Right renal pelvis (tissue), 4 donors: ENCODE data around the gene PPP1R12B. TPM values are rescaled to one million over a fixed set of nuclear protein-coding genes. Genes with fewer than 3 reads are reported as not detected.
"Not testable (repeated sequence)": the region's sequence is repeated elsewhere in the genome, so short reads cannot be mapped to it uniquely, and the experiment has no call there.

ENCODE experiments used
- DNase-seq, 4 donors: peaks; one replicate each; pipeline ENCODE4 v3.0.0-alpha.2; 2013; ENCODE audit warnings: low read depth in 4 of 4, low spot score in 3 of 4, missing footprints in 1 of 4
- polyA plus RNA-seq, 4 donors: library from polyadenylated mRNA; unstranded; fragments of 120-200 nt; gene quantifications; one replicate each; pipeline ENCODE4 v1.2.1, GENCODE V29; 2013; ENCODE audit not compliant: insufficient read length in 4 of 4

PPP1R12B gene
- polyA plus RNA-seq, 4 donors: 16.2 to 19.2 (median 18.4) TPM

- DNase-seq: no peak
Measured at GRCh38 chr1:202439308-202439707, 90.8 kb downstream of the PPP1R12B start.

GRCh38 chr1:202448140-202448539 lies 99.6 kb downstream of the PPP1R12B start:
- not testable (repeated sequence) for DNase-seq

GRCh38 chr1:202451641-202452040 lies 103.1 kb downstream of the PPP1R12B start:
- not testable (repeated sequence) for DNase-seq

- DNase-seq: no peak
Measured at GRCh38 chr1:202452508-202452907, 104.0 kb downstream of the PPP1R12B start.

- not testable (repeated sequence) for DNase-seq
Measured at GRCh38 chr1:202456372-202457169, 108.1 kb downstream of the PPP1R12B start.

- not testable (repeated sequence) for DNase-seq
Measured at GRCh38 chr1:202458651-202459050, 110.2 kb downstream of the PPP1R12B start.

- not testable (repeated sequence) for DNase-seq
Measured at GRCh38 chr1:202459470-202460142, 111.1 kb downstream of the PPP1R12B start.

- DNase-seq: not testable (repeated sequence)
Measured at GRCh38 chr1:202460143-202460495, 111.6 kb downstream of the PPP1R12B start.

GRCh38 chr1:202462342-202463076 lies 114.0 kb downstream of the PPP1R12B start:
- DNase-seq: no peak

- DNase-seq: peak in 1 of 4 donors; percentile 8
Measured at GRCh38 chr1:202464153-202464742, 115.7 kb downstream of the PPP1R12B start.

GRCh38 chr1:202465644-202466270 lies 117.3 kb downstream of the PPP1R12B start:
- not testable (repeated sequence) for DNase-seq

- not testable (repeated sequence) for DNase-seq
Measured at GRCh38 chr1:202466339-202466738, 117.8 kb downstream of the PPP1R12B start.

GRCh38 chr1:202467381-202467780 lies 118.9 kb downstream of the PPP1R12B start:
- not testable (repeated sequence) for DNase-seq

GRCh38 chr1:202468695-202469094 lies 120.2 kb downstream of the PPP1R12B start:
- not testable (repeated sequence) for DNase-seq

- not testable (repeated sequence) for DNase-seq
Measured at GRCh38 chr1:202469123-202469522, 120.6 kb downstream of the PPP1R12B start.

- no peak for DNase-seq
Measured at GRCh38 chr1:202471246-202471645, 122.7 kb downstream of the PPP1R12B start.

GRCh38 chr1:202472347-202473124 lies 124.0 kb downstream of the PPP1R12B start:
- DNase-seq: not testable (repeated sequence)

- not testable (repeated sequence) for DNase-seq
Measured at GRCh38 chr1:202473266-202474045, 125.0 kb downstream of the PPP1R12B start.

- not testable (repeated sequence) for DNase-seq
Measured at GRCh38 chr1:202479661-202480060, 131.2 kb downstream of the PPP1R12B start.
